ENCODE results near the gene ASB8.
A peak's percentile ranks its signal among the peaks of the same experiment; 100 is the strongest.

Gene ASB8

DNA sequence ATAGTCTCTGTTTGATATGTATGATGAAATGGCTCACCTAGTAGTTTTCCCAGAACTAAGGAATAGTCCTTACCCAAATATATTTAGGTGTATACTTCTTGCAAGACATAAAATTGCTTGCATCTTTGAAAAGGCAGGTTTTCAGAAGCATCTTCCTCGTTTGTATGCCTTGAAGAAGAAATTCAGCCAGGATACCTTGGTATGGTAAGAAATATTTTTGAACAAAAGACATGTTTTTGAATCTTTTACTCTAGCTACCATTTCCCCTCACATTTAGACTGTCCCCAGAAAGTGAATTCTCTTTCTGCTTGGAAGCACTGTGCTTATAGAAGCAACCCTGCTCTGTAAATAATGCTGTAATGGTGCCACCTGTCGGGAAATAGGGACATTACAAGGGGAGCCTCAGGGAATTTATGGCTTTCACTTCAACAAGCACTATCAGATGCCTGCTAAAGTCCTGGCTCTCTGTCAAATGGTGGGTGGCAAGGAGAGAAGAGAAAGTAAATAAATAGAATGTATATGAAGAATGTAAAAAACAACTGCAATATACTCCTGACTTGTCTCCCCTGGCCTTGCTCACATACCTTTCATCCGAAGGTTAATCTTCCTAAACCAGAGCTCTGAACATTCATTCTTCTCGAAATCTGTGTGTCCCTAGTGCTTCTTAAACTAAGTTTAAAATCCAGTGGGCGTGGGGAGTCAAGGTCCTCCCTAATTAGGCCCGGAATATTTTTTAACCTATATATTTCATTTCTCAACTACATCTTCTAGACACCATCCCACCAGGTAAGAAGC, 32.2 kb upstream of the ASB8 start:
- Mint-ChIP-seq H3K27ac (no peak overlapping the region), H3K4me1 (peaks cover 12% of the 10 kb centered on the region), H3K9me3 (no peaks in the 10 kb centered on the region), H3K36me3 (no peaks in the 10 kb centered on the region), H3K4me3 (no peak overlapping the region)
- peak; percentile 61 to 86 for DNase-seq (ENCODE audit: low spot score in 2 of 2)
- peak; percentile 67 for ATAC-seq

- no peaks in the 10 kb centered on the region for H3K36me3 Mint-ChIP-seq
Observed at GRCh38 chr12:48187916-48188695, 30.8 kb upstream of the ASB8 start.

GRCh38 chr12:48185181-48185919, 28.0 kb upstream of the ASB8 start:
- no peak for DNase-seq (ENCODE audit: low spot score in 2 of 2)

More at GRCh38 chr12:48187916-48188695, 30.8 kb upstream of the ASB8 start:
- DNase-seq (ENCODE audit: low spot score in 2 of 2) (no peak), ATAC-seq (no peak)
- Mint-ChIP-seq H3K4me3 (no peak overlapping the region), H3K4me1 (peaks cover 12% of the 10 kb centered on the region), H3K9me3 (no peaks in the 10 kb centered on the region), H3K27ac (no peak overlapping the region)

DNA sequence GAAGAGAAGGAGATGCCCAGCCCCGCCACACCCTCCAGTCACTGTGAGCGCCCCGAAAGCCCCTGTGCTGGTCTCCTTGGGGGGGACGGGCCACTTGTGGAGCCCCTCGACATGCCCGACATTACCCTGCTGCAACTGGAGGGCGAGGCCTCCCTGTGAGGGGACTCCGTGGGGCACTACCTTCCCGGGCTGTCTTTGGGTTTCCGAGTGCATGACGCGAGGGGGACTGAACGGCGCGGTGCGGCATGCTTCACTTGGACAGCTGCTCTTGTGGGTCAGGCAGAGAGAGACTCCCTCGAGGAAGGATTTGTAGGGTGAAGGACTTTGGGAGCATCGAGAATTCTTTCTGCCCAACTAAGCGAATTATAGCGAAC, 27.2 kb upstream of the ASB8 start:
- DNase-seq (ENCODE audit: low spot score in 2 of 2) (peak in 1 of 2 donors; percentile 47), ATAC-seq (no peak)
- Mint-ChIP-seq H3K36me3 (no peaks in the 10 kb centered on the region), H3K9me3 (no peaks in the 10 kb centered on the region), H3K4me3 (peak overlapping the region; percentile 86), H3K4me1 (peaks cover 21% of the 10 kb centered on the region), H3K27ac (no peak overlapping the region)

More at GRCh38 chr12:48185181-48185919, 28.0 kb upstream of the ASB8 start:
- Mint-ChIP-seq H3K4me1 (peaks cover 21% of the 10 kb centered on the region), H3K27ac (no peak overlapping the region), H3K4me3 (peak overlapping the region; percentile 86), H3K36me3 (no peaks in the 10 kb centered on the region), H3K9me3 (no peaks in the 10 kb centered on the region)
- ATAC-seq: no peak

DNA sequence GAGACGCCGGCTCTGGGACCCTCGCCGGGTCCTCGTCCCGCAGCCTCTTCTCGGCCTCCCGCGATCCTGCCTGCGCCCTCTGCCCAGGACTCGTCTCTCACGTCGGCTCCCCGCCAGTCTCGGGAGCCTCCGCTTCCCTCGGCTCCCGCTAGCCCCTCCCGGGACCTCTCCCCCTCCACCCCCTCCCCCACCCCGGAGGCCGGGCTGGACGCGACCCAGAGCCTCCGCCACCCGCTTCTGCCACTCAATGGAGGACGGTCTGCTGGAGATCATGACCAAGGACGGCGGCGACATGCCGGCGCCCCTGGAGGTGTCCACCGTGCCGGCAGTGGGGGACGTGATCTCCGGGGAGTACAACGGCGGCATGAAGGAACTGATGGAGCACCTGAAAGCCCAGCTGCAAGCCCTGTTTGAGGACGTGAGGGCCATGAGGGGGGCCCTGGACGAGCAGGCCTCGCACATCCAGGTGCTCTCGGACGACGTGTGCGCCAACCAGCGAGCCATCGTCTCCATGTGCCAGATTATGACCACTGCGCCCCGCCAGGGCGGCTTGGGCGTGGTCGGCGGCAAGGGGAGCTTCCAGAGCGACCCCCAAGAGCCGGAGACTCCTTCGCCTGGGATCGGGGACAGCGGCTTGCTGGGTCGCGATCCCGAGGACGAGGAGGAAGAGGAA, 26.7 kb upstream of the ASB8 start:
- peak overlapping the region; percentile 67 for H3K27ac Mint-ChIP-seq

GRCh38 chr12:48183091-48183875, 26.0 kb upstream of the ASB8 start, which contains the start of gene CCDC184:
Gene CCDC184 (plus strand): TSS chr12:48183644. CDS start chr12:48184123, 479 bp downstream.
- peak; percentile 54 to 87 for DNase-seq (ENCODE audit: low spot score in 2 of 2)
- Mint-ChIP-seq H3K9me3 (no peaks in the 10 kb centered on the region), H3K36me3 (no peaks in the 10 kb centered on the region), H3K4me1 (peaks cover 21% of the 10 kb centered on the region), H3K4me3 (peak within 1 kb of the TSS; percentile 86), H3K27ac (peak within 1 kb of the TSS; percentile 67)
- peak; percentile 82 for ATAC-seq

More for the DNA sequence above, 26.7 kb upstream of the ASB8 start:
- Mint-ChIP-seq H3K36me3 (no peaks in the 10 kb centered on the region), H3K4me3 (peak overlapping the region; percentile 86), H3K4me1 (peaks cover 21% of the 10 kb centered on the region), H3K9me3 (no peaks in the 10 kb centered on the region)
- DNase-seq (ENCODE audit: low spot score in 2 of 2): peak in 1 of 2 donors; percentile 55
- ATAC-seq: peak; percentile 30

DNA sequence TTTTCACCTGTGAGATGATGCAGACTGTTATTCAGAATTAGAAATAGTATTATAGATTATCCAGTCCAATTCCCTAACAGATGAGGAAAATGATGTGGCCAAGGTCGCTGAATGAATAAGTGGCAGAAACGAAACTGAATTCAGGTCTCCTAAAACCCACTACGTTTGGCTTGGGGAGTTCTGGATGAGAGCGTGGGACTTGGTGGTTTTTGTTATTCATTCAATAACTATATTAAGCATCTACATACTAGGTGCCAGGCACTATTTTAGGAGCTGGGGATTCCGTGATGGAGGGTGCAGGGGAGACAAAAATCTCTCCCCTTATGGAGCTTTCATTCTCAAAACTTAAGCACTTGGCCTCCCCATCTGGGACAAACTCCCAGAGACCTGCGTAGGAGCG, 25.3 kb upstream of the ASB8 start:
- peak overlapping the region; percentile 86 for H3K4me3 Mint-ChIP-seq
- DNase-seq (ENCODE audit: low spot score in 2 of 2): no peak
- no peaks in the 10 kb centered on the region for H3K9me3 Mint-ChIP-seq
- peaks cover 21% of the 10 kb centered on the region for H3K4me1 Mint-ChIP-seq
- ATAC-seq: peak; percentile 24
- H3K27ac Mint-ChIP-seq: no peak overlapping the region
- H3K36me3 Mint-ChIP-seq: no peaks in the 10 kb centered on the region

GRCh38 chr12:48180857-48181495, 23.7 kb upstream of the ASB8 start:
- Mint-ChIP-seq H3K4me3 (no peak overlapping the region), H3K27ac (peak overlapping the region; percentile 2), H3K9me3 (no peaks in the 10 kb centered on the region), H3K36me3 (no peaks in the 10 kb centered on the region), H3K4me1 (peaks cover 19% of the 10 kb centered on the region)
- no peak for ATAC-seq
- no peak for DNase-seq (ENCODE audit: low spot score in 2 of 2)

DNA sequence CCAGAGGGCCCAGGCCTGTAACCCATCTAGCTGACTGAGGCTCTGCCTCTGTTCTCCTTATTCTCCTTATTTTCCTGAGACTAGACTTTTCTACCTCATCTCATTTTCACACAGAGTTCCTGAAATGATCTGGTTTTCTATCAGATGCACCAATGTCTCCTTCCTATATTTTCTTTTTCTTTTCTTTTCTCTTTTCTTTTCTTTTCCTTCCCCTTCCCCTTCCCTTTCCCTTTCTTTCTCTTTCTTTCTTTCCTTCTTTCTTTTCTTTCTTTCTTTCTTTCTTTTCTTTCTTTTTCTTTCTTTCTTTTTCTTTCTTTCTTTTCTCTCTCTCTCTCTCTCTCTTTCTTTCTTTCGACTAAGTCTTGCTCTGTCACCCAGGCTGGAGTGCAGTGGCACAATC, 23.1 kb upstream of the ASB8 start:
- no peaks in the 10 kb centered on the region for H3K36me3 Mint-ChIP-seq
- H3K27ac Mint-ChIP-seq: no peak overlapping the region
- DNase-seq (ENCODE audit: low spot score in 2 of 2): no peak
- peaks cover 19% of the 10 kb centered on the region for H3K4me1 Mint-ChIP-seq
- H3K4me3 Mint-ChIP-seq: no peak overlapping the region
- no peaks in the 10 kb centered on the region for H3K9me3 Mint-ChIP-seq
- no peak for ATAC-seq

DNA sequence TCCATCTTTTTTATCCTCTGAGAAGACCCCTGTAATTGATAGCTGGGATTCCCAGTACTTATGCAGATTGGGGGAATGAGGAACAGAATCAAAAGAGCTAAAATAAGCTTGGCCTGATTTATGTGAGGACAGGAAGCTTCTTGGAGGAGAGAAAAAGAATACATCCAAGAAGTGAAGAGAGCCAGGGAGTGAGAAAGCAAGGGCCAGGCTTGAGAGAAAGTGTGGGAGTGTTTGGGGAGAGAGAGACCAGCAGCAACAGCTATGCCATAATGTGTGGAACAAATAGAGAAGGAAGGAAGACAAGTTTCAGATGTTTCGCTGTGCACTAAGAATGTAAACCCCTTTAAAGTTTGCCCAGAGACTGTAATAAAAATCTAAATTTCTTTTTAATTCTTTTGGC, 22.2 kb upstream of the ASB8 start:
- no peak for DNase-seq (ENCODE audit: low spot score in 2 of 2)
- Mint-ChIP-seq H3K9me3 (no peaks in the 10 kb centered on the region), H3K36me3 (no peaks in the 10 kb centered on the region), H3K27ac (no peak overlapping the region), H3K4me3 (no peak overlapping the region), H3K4me1 (peaks cover 20% of the 10 kb centered on the region)
- ATAC-seq: no peak

- ATAC-seq (no peak), DNase-seq (ENCODE audit: low spot score in 2 of 2) (no peak)
- no peak overlapping the region for H3K27ac Mint-ChIP-seq
- H3K4me3 Mint-ChIP-seq: no peak overlapping the region
- H3K9me3 Mint-ChIP-seq: no peaks in the 10 kb centered on the region
- peaks cover 20% of the 10 kb centered on the region for H3K4me1 Mint-ChIP-seq
- no peaks in the 10 kb centered on the region for H3K36me3 Mint-ChIP-seq
Observed at GRCh38 chr12:48177982-48178381, 20.7 kb upstream of the ASB8 start.

DNA sequence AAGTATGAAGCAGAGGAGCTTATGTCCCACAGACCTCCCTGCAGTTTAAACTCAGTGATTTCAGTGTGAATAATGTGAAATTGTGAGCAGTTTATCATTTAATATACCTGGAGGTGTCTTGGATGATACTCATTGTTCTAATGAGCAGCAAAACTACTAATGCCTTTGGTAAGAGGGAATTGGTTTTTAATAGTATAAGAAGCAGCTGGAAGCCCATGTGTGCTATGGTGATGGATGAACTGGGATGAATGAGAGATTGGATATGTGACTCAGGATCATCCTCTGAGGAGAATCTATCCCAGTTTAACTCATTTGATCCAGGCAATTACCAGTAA, 19.1 kb upstream of the ASB8 start:
- H3K4me3 Mint-ChIP-seq: no peak overlapping the region
- no peak overlapping the region for H3K27ac Mint-ChIP-seq
- DNase-seq (ENCODE audit: low spot score in 2 of 2): no peak
- H3K4me1 Mint-ChIP-seq: peaks cover 11% of the 10 kb centered on the region
- ATAC-seq: no peak
- no peaks in the 10 kb centered on the region for H3K9me3 Mint-ChIP-seq
- H3K36me3 Mint-ChIP-seq: no peaks in the 10 kb centered on the region

- Mint-ChIP-seq H3K4me1 (peaks cover 11% of the 10 kb centered on the region), H3K4me3 (peak overlapping the region; percentile 3), H3K36me3 (no peaks in the 10 kb centered on the region), H3K27ac (no peak overlapping the region), H3K9me3 (no peaks in the 10 kb centered on the region)
- no peak for ATAC-seq
- no peak for DNase-seq (ENCODE audit: low spot score in 2 of 2)
Observed at GRCh38 chr12:48175613-48176416, 18.5 kb upstream of the ASB8 start.

Data from stimulated activated effector memory CD8-positive, alpha-beta T cell treated with anti-CD3 and anti-CD28 coated beads, Interleukin-12 subunit alpha, Interleukin-12 subunit beta, amount 100 ng/mL, for 72 hours (primary cell).